Glutamatergic neuron (in vitro differentiated cells): ENCODE data around the gene CCDC54. TPM values are rescaled to one million over a fixed set of nuclear protein-coding genes. Genes with fewer than 3 reads are reported as not detected.

Source experiments
- DNase-seq: peaks from one replicate; pipeline ENCODE4 v3.0.0; 2022
- H3K27ac Mint-ChIP-seq: one replicate; pipeline ENCODE4 v1.8.0; 2020; ENCODE audit warnings: mild to moderate bottlenecking, mixed read lengths, inconsistent platforms; ENCODE audit not compliant: unreplicated experiment
- H3K27me3 Mint-ChIP-seq: one replicate; pipeline ENCODE4 v1.8.0; 2020; ENCODE audit warnings: mild to moderate bottlenecking, moderate library complexity, mixed read lengths, inconsistent platforms; ENCODE audit not compliant: unreplicated experiment
- H3K36me3 Mint-ChIP-seq: one replicate; pipeline ENCODE4 v1.8.0; 2020; ENCODE audit warnings: mild to moderate bottlenecking, mixed read lengths, inconsistent platforms; ENCODE audit not compliant: unreplicated experiment
- H3K4me1 Mint-ChIP-seq: one replicate; pipeline ENCODE4 v1.8.0; 2020; ENCODE audit warnings: mild to moderate bottlenecking, low read depth, mixed read lengths, inconsistent platforms; ENCODE audit not compliant: unreplicated experiment
- H3K4me3 Mint-ChIP-seq: one replicate; pipeline ENCODE4 v1.8.0; 2020; ENCODE audit warnings: mild to moderate bottlenecking, mixed read lengths, inconsistent platforms; ENCODE audit not compliant: unreplicated experiment
- H3K9me3 Mint-ChIP-seq: one replicate; pipeline ENCODE4 v1.8.0; 2020; ENCODE audit warnings: mild to moderate bottlenecking, moderate library complexity, mixed read lengths, inconsistent platforms; ENCODE audit not compliant: unreplicated experiment
- total RNA-seq: library from RNA; stranded (reverse); fragmentation: NEBNext Ultra II Directional; extraction: Animal tissue kit (Norgen Biotek cat#: 25700); gene quantifications from one replicate; pipeline ENCODE4 v1.2.1, GENCODE V29; 2021; ENCODE audit not compliant: unreplicated experiment
- TF ChIP-seq, protein P1 (sequence below): fragments of 200-600 bp; sonication (generic); IDR thresholded peaks from one replicate; pipeline ENCODE4 v1.5.0; 2021; ENCODE audit not compliant: partially characterized antibody, unreplicated experiment

Gene CCDC54
- total RNA-seq, 1 donor from 2014 or later, result not detected

DNA sequence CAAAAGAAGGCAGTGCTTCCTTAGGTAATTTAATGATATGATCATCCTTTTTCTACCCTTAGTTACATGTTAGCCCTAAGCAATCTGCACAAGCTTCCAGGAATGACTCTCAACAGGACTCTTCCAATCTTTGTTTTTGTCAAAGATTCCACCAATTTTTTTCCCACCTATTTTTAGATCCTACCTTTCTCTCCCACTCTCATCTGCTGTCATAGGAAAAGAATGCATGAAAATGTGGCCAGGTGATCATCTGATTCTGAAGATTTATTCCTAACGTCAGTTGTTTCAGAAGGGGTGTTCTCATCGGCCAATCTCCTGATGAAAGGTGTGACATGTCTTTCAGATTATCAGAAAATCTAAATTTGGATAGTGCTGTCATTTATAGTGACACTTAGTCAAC lies 7.2 kb downstream of the CCDC54 start:
- peaks cover 4% of the 10 kb centered on the region for H3K4me1 Mint-ChIP-seq
- TF ChIP-seq, protein P1, sequence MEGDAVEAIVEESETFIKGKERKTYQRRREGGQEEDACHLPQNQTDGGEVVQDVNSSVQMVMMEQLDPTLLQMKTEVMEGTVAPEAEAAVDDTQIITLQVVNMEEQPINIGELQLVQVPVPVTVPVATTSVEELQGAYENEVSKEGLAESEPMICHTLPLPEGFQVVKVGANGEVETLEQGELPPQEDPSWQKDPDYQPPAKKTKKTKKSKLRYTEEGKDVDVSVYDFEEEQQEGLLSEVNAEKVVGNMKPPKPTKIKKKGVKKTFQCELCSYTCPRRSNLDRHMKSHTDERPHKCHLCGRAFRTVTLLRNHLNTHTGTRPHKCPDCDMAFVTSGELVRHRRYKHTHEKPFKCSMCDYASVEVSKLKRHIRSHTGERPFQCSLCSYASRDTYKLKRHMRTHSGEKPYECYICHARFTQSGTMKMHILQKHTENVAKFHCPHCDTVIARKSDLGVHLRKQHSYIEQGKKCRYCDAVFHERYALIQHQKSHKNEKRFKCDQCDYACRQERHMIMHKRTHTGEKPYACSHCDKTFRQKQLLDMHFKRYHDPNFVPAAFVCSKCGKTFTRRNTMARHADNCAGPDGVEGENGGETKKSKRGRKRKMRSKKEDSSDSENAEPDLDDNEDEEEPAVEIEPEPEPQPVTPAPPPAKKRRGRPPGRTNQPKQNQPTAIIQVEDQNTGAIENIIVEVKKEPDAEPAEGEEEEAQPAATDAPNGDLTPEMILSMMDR, result no peak
- DNase-seq, result no peak
- peaks cover 1% of the 10 kb centered on the region for H3K27me3 Mint-ChIP-seq
- no peak overlapping the region for H3K27ac Mint-ChIP-seq
- no peaks in the 10 kb centered on the region for H3K36me3 Mint-ChIP-seq
- no peak overlapping the region for H3K4me3 Mint-ChIP-seq
- H3K9me3 Mint-ChIP-seq, result peaks cover 2% of the 10 kb centered on the region

DNA sequence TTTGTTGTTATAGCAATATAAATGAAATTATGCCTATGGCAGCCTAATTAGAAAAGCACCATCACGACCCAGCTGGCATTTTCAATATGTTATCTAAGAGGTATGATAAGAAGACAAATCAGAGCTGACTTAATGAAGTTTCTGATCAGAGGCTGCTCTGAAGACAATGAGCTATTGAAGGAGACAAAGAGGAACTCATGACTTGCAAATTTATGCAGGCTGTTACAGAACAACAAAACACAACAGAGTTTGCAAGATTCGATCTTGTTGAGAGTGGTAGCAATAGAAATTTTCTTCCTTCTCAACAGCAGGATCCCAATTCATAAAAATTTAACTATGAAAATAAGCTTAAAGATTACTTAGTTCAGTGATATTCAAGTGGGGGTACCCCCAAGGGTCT lies 7.7 kb downstream of the CCDC54 start:
- TF ChIP-seq, protein P1, result no peak
- Mint-ChIP-seq H3K4me3 (no peak overlapping the region), H3K27ac (no peak overlapping the region), H3K36me3 (no peaks in the 10 kb centered on the region), H3K27me3 (peaks cover 1% of the 10 kb centered on the region), H3K9me3 (peaks cover 2% of the 10 kb centered on the region), H3K4me1 (peaks cover 4% of the 10 kb centered on the region)
- DNase-seq, result no peak

DNA sequence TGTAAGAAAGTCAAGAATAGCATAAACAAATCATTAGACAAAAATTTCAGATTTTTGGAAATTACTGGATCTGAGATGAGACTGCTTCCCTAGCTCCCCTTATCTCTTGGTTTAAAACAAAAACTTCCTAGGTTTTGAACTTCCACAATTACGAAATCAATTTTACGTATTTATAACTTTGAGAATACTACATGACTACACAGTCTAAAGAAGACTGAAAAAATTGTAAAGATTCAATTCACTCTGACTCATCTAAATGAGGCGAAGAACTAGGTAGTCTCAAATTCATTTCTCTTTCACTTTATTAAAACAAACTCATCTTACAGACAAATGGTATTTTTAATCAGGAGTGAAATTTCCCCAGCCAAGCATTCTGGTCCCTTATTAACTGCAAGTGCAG lies 10.3 kb downstream of the CCDC54 start:
- Mint-ChIP-seq H3K36me3 (no peaks in the 10 kb centered on the region), H3K9me3 (peaks cover 2% of the 10 kb centered on the region), H3K27ac (no peak overlapping the region), H3K27me3 (no peaks in the 10 kb centered on the region), H3K4me1 (peaks cover 4% of the 10 kb centered on the region), H3K4me3 (no peak overlapping the region)
- no peak for DNase-seq
- TF ChIP-seq, protein P1, result no peak

DNA sequence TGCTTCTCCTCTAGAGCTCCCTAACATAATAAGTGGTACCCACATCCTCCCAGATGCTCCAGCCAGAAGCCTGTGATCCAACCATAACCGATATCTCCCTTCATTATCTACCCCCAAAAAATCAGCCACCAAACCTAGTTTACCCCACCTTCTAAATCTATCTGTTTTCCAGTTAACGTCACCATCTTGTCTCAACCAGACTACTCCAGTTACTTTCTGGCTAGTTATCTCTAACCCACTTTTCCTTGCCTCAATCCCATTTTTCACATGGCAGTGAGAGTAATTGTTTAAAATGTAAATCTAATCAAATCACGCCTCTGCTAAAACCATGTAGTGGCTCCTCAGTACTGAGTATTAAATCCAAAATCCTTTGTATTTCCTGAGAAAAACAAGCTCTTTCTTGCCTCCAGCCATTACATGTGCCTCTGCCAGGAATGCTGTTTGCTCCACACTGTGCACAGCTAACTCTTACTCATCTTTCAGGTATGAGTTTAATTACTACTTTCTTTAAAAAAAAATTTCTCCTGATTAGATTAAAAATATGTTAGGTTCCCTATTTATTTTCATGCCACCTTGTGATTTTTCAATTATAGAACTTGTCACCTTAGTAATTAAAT lies 15.4 kb downstream of the CCDC54 start:
- no peaks in the 10 kb centered on the region for H3K36me3 Mint-ChIP-seq
- TF ChIP-seq, protein P1, result no peak
- H3K4me3 Mint-ChIP-seq, result no peak overlapping the region
- no peak overlapping the region for H3K27ac Mint-ChIP-seq
- H3K9me3 Mint-ChIP-seq, result no peaks in the 10 kb centered on the region
- H3K4me1 Mint-ChIP-seq, result no peaks in the 10 kb centered on the region
- DNase-seq, result no peak
- no peaks in the 10 kb centered on the region for H3K27me3 Mint-ChIP-seq

GRCh38 chr3:107394502-107394901 lies 17.3 kb downstream of the CCDC54 start:
- Mint-ChIP-seq H3K4me1 (no peaks in the 10 kb centered on the region), H3K36me3 (no peaks in the 10 kb centered on the region), H3K27ac (no peak overlapping the region), H3K4me3 (no peak overlapping the region), H3K9me3 (no peaks in the 10 kb centered on the region), H3K27me3 (no peaks in the 10 kb centered on the region)
- TF ChIP-seq, protein P1, result no peak
- no peak for DNase-seq
